ENCODE data around the gene CPZ.

DNA sequence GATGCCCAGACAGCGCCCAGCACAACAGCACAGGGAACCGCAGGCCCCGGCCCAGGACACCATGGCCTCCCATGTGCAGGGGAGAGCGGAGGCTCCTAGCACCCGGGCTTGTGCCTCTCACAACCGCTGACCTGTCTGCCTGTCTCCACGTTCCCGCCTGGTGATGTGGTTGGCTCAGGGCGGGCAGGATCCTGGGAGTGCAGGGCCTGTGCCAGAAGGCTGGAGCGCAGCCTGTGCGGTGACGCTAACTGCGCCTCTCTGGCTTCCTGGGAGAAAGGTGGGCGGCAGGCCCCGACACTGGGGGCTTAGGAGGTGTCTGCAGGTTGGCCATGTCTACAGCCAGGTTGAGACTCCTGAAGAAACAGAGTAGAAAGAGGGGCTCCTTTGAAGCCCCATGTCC is 48.7 kb downstream of the CPZ start:
- TF ChIP-seq ZEB2 (tag by site-specific recombination; IDR thresholded peaks at IDR 0.05) (no peak), MEIS1 (CRISPR knock-in tag; IDR thresholded peaks at IDR 0.05; ENCODE audit: borderline replicate concordance) (no peak), ZNF37A (tag by site-specific recombination; IDR thresholded peaks at IDR 0.05) (no peak), ZNF529 (tag by site-specific recombination; IDR thresholded peaks at IDR 0.05; ENCODE audit: insufficient replicate concordance) (no peak), ZNF274 (IDR thresholded peaks at IDR 0.05; ENCODE audit: low read length) (no peak), ZNF274 (tag by site-specific recombination; IDR thresholded peaks at IDR 0.05; ENCODE audit: borderline replicate concordance) (no peak), HOXA7 (CRISPR knock-in tag; IDR thresholded peaks at IDR 0.05; ENCODE audit: borderline replicate concordance) (no peak), ZNF514 (tag by site-specific recombination; IDR thresholded peaks at IDR 0.05) (no peak), KLF10 (tag by site-specific recombination; IDR thresholded peaks at IDR 0.05) (no peak), ZNF121 (tag by site-specific recombination; IDR thresholded peaks at IDR 0.05) (no peak), ZNF24 (tag by site-specific recombination; IDR thresholded peaks at IDR 0.05) (no peak)
- TF ChIP-seq, protein P1, sequence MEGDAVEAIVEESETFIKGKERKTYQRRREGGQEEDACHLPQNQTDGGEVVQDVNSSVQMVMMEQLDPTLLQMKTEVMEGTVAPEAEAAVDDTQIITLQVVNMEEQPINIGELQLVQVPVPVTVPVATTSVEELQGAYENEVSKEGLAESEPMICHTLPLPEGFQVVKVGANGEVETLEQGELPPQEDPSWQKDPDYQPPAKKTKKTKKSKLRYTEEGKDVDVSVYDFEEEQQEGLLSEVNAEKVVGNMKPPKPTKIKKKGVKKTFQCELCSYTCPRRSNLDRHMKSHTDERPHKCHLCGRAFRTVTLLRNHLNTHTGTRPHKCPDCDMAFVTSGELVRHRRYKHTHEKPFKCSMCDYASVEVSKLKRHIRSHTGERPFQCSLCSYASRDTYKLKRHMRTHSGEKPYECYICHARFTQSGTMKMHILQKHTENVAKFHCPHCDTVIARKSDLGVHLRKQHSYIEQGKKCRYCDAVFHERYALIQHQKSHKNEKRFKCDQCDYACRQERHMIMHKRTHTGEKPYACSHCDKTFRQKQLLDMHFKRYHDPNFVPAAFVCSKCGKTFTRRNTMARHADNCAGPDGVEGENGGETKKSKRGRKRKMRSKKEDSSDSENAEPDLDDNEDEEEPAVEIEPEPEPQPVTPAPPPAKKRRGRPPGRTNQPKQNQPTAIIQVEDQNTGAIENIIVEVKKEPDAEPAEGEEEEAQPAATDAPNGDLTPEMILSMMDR (tag by site-specific recombination; IDR thresholded peaks at IDR 0.05) = no peak
- TF ChIP-seq, protein P2, sequence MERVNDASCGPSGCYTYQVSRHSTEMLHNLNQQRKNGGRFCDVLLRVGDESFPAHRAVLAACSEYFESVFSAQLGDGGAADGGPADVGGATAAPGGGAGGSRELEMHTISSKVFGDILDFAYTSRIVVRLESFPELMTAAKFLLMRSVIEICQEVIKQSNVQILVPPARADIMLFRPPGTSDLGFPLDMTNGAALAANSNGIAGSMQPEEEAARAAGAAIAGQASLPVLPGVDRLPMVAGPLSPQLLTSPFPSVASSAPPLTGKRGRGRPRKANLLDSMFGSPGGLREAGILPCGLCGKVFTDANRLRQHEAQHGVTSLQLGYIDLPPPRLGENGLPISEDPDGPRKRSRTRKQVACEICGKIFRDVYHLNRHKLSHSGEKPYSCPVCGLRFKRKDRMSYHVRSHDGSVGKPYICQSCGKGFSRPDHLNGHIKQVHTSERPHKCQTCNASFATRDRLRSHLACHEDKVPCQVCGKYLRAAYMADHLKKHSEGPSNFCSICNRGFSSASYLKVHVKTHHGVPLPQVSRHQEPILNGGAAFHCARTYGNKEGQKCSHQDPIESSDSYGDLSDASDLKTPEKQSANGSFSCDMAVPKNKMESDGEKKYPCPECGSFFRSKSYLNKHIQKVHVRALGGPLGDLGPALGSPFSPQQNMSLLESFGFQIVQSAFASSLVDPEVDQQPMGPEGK (tag by site-specific recombination; IDR thresholded peaks at IDR 0.05) = no peak

Measured in HEK293 (cell line).